Fibroblast of lung (primary cell): ENCODE results near the gene UBE2E2.

Experiments
- EZH2 ChIP-seq: IDR thresholded peaks from 2 replicates; pipeline ENCODE4 v1.5.1; 2012; ENCODE audit warnings: low read length, control low read depth, mild to moderate bottlenecking; ENCODE audit errors: missing control alignments
- TF ChIP-seq, protein P1 (sequence below), 2 donors: IDR thresholded peaks in 1 of 2; conservative IDR thresholded peaks in 1 of 2; 1 replicate in 1 of 2; 2 replicates in 1 of 2; pipeline ENCODE4 v1.5.1; 2011 to 2012; ENCODE audit warnings: low read length in 2 of 2, control low read depth in 1 of 2, inconsistent platforms in 1 of 2, low read depth in 1 of 2, mild to moderate bottlenecking in 1 of 2

DNA sequence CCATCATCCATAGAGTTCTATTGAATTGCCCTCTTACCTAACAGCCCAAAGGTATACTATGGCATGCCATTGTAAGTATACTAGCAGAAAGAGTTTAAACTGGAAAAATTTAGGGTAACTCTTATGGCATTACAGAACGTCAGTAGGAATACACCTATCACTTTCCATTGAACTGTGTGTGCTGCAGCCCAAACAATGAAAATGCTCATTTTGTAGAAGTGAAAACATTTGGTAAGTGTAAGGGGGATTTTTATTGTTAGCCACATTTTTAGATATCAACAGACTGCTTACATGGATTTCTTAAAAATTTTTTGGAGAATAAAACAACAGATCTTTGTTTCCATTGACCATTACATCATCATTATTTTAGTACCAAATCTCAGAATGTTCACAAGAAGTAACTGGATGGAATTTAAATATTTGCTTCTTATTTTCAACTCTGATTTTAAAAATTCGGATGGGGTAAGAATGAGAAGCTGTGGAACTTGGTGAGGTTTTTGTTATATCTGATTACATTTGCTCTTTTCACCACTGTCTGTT, 245.9 kb downstream of the UBE2E2 start:
- TF ChIP-seq, protein P1, sequence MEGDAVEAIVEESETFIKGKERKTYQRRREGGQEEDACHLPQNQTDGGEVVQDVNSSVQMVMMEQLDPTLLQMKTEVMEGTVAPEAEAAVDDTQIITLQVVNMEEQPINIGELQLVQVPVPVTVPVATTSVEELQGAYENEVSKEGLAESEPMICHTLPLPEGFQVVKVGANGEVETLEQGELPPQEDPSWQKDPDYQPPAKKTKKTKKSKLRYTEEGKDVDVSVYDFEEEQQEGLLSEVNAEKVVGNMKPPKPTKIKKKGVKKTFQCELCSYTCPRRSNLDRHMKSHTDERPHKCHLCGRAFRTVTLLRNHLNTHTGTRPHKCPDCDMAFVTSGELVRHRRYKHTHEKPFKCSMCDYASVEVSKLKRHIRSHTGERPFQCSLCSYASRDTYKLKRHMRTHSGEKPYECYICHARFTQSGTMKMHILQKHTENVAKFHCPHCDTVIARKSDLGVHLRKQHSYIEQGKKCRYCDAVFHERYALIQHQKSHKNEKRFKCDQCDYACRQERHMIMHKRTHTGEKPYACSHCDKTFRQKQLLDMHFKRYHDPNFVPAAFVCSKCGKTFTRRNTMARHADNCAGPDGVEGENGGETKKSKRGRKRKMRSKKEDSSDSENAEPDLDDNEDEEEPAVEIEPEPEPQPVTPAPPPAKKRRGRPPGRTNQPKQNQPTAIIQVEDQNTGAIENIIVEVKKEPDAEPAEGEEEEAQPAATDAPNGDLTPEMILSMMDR (conservative IDR thresholded peaks at IDR 0.05 in 1 of 2, IDR thresholded peaks at IDR 0.05 in 1 of 2; ENCODE audit: low read depth in 1 of 2, low read length in 2 of 2) = no peak
- TF ChIP-seq EZH2 = no peak
